ENCODE measurements around the gene CCDC7. TPM values are rescaled to one million over a fixed set of nuclear protein-coding genes. Genes with fewer than 3 reads are reported as not detected.

The CCDC7 gene
- total RNA-seq, 1 experiment from 2014 or later, result 6.3 TPM

DNA sequence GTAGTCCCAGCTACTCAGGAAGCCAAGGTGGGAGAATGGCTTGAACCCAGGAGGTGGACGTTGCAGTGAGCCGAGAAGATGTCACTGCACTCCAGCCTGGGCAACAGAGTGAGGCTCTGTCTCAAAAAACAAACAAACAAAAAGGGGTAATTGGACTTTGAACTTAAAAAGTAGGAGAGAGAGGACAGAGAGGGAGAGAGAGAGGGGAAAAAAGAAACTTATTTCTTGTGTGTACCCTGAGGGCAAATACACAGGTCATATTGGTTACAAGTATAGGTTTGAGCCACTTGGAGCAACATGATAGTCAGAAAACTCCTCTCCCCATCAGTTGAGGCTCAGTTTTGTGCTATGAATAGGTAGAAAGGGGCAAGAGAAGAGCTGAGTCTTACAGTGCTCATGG, 42.8 kb upstream of the CCDC7 start:
- Mint-ChIP-seq H3K9me3 (ENCODE audit: unreplicated experiment) (no peaks in the 10 kb centered on the region), H3K36me3 (ENCODE audit: insufficient read depth, unreplicated experiment) (no peaks in the 10 kb centered on the region), H3K27me3 (ENCODE audit: insufficient read depth, unreplicated experiment) (no peaks in the 10 kb centered on the region), H3K4me3 (ENCODE audit: unreplicated experiment) (no peak overlapping the region), H3K27ac (ENCODE audit: low read depth, unreplicated experiment) (no peak overlapping the region), H3K4me1 (ENCODE audit: insufficient read depth, unreplicated experiment) (no peaks in the 10 kb centered on the region)
- no peak for DNase-seq (ENCODE audit: unreplicated experiment)
- BruUV-seq (replicated peaks), result no TSS peak
- intact Hi-C loops (cut with micrococcal nuclease), result no loop called here
- ChIA-PET POLR2A (interaction anchor here (0.6 kb wide), 1 partner anchor 21 kb away, joined by 3 read pairs; no protein-coding TSS in a partner anchor), CTCF (interaction anchor here (1.1 kb wide), 1 partner anchor 43 kb away, joined by 3 read pairs; the partner anchor contains the start of gene CCDC7)
- TF ChIP-seq, protein P1, sequence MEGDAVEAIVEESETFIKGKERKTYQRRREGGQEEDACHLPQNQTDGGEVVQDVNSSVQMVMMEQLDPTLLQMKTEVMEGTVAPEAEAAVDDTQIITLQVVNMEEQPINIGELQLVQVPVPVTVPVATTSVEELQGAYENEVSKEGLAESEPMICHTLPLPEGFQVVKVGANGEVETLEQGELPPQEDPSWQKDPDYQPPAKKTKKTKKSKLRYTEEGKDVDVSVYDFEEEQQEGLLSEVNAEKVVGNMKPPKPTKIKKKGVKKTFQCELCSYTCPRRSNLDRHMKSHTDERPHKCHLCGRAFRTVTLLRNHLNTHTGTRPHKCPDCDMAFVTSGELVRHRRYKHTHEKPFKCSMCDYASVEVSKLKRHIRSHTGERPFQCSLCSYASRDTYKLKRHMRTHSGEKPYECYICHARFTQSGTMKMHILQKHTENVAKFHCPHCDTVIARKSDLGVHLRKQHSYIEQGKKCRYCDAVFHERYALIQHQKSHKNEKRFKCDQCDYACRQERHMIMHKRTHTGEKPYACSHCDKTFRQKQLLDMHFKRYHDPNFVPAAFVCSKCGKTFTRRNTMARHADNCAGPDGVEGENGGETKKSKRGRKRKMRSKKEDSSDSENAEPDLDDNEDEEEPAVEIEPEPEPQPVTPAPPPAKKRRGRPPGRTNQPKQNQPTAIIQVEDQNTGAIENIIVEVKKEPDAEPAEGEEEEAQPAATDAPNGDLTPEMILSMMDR (IDR thresholded peaks at IDR 0.05; ENCODE audit: unreplicated experiment), result no peak

DNA sequence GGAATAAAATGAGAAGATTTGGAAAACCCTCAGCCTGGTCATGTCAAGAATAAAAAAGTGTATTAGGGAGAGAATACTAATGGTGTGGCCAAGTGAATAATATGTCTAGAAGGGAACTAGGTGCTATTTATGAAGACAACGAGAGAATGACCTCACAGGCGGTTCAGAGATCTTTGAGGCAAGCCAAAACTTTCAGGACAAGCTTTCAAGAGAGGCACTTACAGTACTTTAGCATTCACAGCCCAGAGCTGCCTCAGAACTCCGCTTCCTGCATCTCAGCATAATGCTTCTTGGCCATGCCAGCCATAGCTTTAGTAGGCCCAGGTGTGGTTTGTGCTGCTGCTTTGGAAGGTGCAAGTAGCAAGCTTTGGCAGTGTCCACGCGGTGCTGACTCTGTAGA, 37.2 kb upstream of the CCDC7 start:
- ChIA-PET POLR2A (no interaction called here), CTCF (no interaction called here)
- no peak overlapping the region for H3K4me3 Mint-ChIP-seq (ENCODE audit: unreplicated experiment)
- H3K27ac Mint-ChIP-seq (ENCODE audit: low read depth, unreplicated experiment), result no peak overlapping the region
- no peaks in the 10 kb centered on the region for H3K27me3 Mint-ChIP-seq (ENCODE audit: insufficient read depth, unreplicated experiment)
- peaks cover 11% of the 10 kb centered on the region for H3K4me1 Mint-ChIP-seq (ENCODE audit: insufficient read depth, unreplicated experiment)
- intact Hi-C loops (cut with micrococcal nuclease), result no loop called here
- H3K9me3 Mint-ChIP-seq (ENCODE audit: unreplicated experiment), result no peaks in the 10 kb centered on the region
- TF ChIP-seq, protein P1 (IDR thresholded peaks at IDR 0.05; ENCODE audit: unreplicated experiment), result no peak
- no TSS peak for BruUV-seq (replicated peaks)
- H3K36me3 Mint-ChIP-seq (ENCODE audit: insufficient read depth, unreplicated experiment), result no peaks in the 10 kb centered on the region
- no peak for DNase-seq (ENCODE audit: unreplicated experiment)

DNA sequence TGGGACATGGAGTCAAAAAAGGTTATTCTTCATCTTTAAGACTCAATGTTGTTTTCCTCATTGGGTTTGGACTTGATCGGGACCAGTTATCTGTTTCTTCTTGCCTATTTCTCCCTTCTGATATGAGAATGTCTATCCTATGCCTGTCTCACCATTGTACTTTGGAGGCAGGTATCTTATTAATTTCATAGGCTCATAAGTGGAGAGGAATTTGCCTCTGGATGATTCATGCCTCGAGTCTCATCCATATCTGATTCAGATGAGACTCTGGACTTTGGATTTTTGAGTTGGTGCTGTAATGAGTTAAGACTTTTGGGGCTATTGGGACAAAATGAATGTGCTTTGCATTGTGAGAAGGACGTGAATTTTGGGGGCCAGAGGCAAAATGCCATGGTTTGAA, 36.2 kb upstream of the CCDC7 start:
- intact Hi-C loops (cut with micrococcal nuclease), result no loop called here

DNA sequence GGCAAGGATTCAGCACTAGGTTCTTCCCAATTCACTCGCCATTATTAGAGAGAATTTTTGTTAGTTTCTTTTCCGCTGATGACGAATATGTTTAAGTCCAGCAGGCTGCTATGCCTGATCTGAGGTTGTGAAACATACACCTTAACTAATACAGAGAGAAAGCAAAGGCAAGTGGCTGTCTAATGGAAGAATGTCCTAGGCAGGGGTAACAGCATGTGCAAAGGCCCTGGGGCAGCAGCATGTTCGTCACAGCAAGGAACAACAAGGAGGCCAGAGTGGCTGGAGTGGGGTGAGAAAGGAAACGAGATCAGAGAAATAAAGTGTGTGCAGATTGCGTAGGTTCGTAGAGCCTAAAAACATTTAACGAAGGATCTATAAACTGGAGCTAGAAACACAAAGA, 35.4 kb upstream of the CCDC7 start:
- Mint-ChIP-seq H3K27me3 (ENCODE audit: insufficient read depth, unreplicated experiment) (no peaks in the 10 kb centered on the region), H3K36me3 (ENCODE audit: insufficient read depth, unreplicated experiment) (no peaks in the 10 kb centered on the region), H3K9me3 (ENCODE audit: unreplicated experiment) (no peaks in the 10 kb centered on the region), H3K4me3 (ENCODE audit: unreplicated experiment) (no peak overlapping the region), H3K4me1 (ENCODE audit: insufficient read depth, unreplicated experiment) (peaks cover 13% of the 10 kb centered on the region), H3K27ac (ENCODE audit: low read depth, unreplicated experiment) (no peak overlapping the region)
- TF ChIP-seq, protein P1 (IDR thresholded peaks at IDR 0.05; ENCODE audit: unreplicated experiment), result no peak
- ChIA-PET CTCF (no interaction called here), POLR2A (interaction anchor here (0.6 kb wide), 1 partner anchor 35 kb away, joined by 4 read pairs; the partner anchor contains the start of gene CCDC7)
- intact Hi-C loops (cut with micrococcal nuclease), result no loop called here
- DNase-seq (ENCODE audit: unreplicated experiment), result no peak
- BruUV-seq (replicated peaks), result no TSS peak

More for the DNA sequence above, 36.2 kb upstream of the CCDC7 start:
- Mint-ChIP-seq H3K9me3 (ENCODE audit: unreplicated experiment) (no peaks in the 10 kb centered on the region), H3K4me1 (ENCODE audit: insufficient read depth, unreplicated experiment) (peaks cover 13% of the 10 kb centered on the region), H3K27ac (ENCODE audit: low read depth, unreplicated experiment) (no peak overlapping the region), H3K4me3 (ENCODE audit: unreplicated experiment) (no peak overlapping the region), H3K27me3 (ENCODE audit: insufficient read depth, unreplicated experiment) (no peaks in the 10 kb centered on the region), H3K36me3 (ENCODE audit: insufficient read depth, unreplicated experiment) (no peaks in the 10 kb centered on the region)
- TF ChIP-seq, protein P1 (IDR thresholded peaks at IDR 0.05; ENCODE audit: unreplicated experiment), result no peak
- ChIA-PET POLR2A (no interaction called here), CTCF (no interaction called here)
- no TSS peak for BruUV-seq (replicated peaks)
- no peak for DNase-seq (ENCODE audit: unreplicated experiment)

Measured in MCF 10A (cell line).